Measurements from ENCODE around the gene PRPH. TPM values are rescaled to one million over a fixed set of nuclear protein-coding genes. Genes with fewer than 3 reads are reported as not detected.
A peak's percentile ranks its signal among the peaks of the same experiment; 100 is the strongest.
"Not testable (repeated sequence)": the region's sequence is repeated elsewhere in the genome, so short reads cannot be mapped to it uniquely, and the experiment has no call there.

PRPH gene
- total and polyA plus RNA-seq, 2 of the 13 experiments (the other 11 are each of a cell fraction or from before 2014, with no cell fraction given): 0.12 TPM; not detected in 1

GRCh38 chr12:49279706-49280159 is 15.2 kb upstream of the PRPH start (continued):
- TF ChIP-seq, protein P1, sequence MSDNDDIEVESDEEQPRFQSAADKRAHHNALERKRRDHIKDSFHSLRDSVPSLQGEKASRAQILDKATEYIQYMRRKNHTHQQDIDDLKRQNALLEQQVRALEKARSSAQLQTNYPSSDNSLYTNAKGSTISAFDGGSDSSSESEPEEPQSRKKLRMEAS (IDR thresholded peaks at IDR 0.05): 0 out of 2 replicates have a peak, but pooled peaks have one; percentile 19
- TF ChIP-seq MYC (CRISPR knock-in tag; IDR thresholded peaks at IDR 0.05; ENCODE audit: borderline replicate concordance): 0 out of 2 replicates have a peak, but pooled peaks have one; percentile 33
- TF ChIP-seq ZNF589 (CRISPR knock-in tag; conservative IDR thresholded peaks at IDR 0.05): no peak
- TF ChIP-seq SAP130 (CRISPR knock-in tag; IDR thresholded peaks at IDR 0.05; ENCODE audit: low read depth): peak; percentile 36; the same call in 1 of the 2 replicates
- TF ChIP-seq ZNF142 (CRISPR knock-in tag; IDR thresholded peaks at IDR 0.05): no peak

- BruUV-seq (replicated peaks); H2AFZ ChIP-seq (ENCODE audit: low read length); ATAC-seq; H4K20me1 ChIP-seq (ENCODE audit: insufficient read depth, low read length); H3K36me3 ChIP-seq (replicated peaks in 1 of 2; ENCODE audit: control insufficient read depth in 1 of 2, insufficient read depth in 2 of 2, low read length in 2 of 2); FAIRE-seq; H3K9ac ChIP-seq (ENCODE audit: insufficient read depth, low read depth, low read length); H3K79me2 ChIP-seq (ENCODE audit: insufficient read depth, low read length); intact Hi-C loops (cut with micrococcal nuclease; ENCODE audit: unreplicated experiment); CTCF ChIA-PET (ENCODE audit: low intra/inter-chr PET ratio, low total read pairs); H3K4me2 ChIP-seq (ENCODE audit: low read depth, low read length); H3K4me3 ChIP-seq (replicated peaks in 1 of 3; ENCODE audit: insufficient read depth in 1 of 3, low read depth in 2 of 3, low read length in 3 of 3); H3K27ac ChIP-seq (ENCODE audit: extremely low read length, insufficient read depth, low read length); H3K9me3 ChIP-seq (ENCODE audit: low read length); DNase-seq (ENCODE audit: low spot score): not testable (repeated sequence)
- in situ Hi-C loops (cut with HindIII; ENCODE audit: extremely low pct_ligation_motif_present, low pct_unique_long_range_greater_than_20kb): loop anchor here (10.0 kb wide), 1 partner anchor 64 kb away; the partner anchor contains the start of gene DNAJC22
- WGBS (ENCODE audit: low lambda C conversion rate): 62% methylated on average over 6 of the region's 6 CpGs
- peaks cover 49% of the 10 kb centered on the region for H3K4me1 ChIP-seq (ENCODE audit: insufficient read depth, low read length)
- POLR2A ChIA-PET: interaction anchor here (1.7 to 7.0 kb wide), 2 partner anchors 14 kb away, joined by 3 to 56 read pairs; partner anchors contain the start of gene PRPH
- peaks cover 5 to 30% of the 10 kb centered on the region in 2 experiments; a peak in 4 of 5 replicates for H3K27me3 ChIP-seq (ENCODE audit: control insufficient read depth in 1 of 2, insufficient read depth in 2 of 2, low read length in 2 of 2)
Observed at GRCh38 chr12:49280545-49280944, 14.4 kb upstream of the PRPH start.

Measured in HepG2 (cell line).